Central memory CD8-positive, alpha-beta T cell (primary cell): ENCODE results near the gene SALL4.

ENCODE experiments used
- ATAC-seq: fragments of 150-1000 bp; cut with Tn5 transposase; replicated peaks from 2 replicates; pipeline ENCODE4 v1.10.0; 2022; ENCODE audit warnings: mild to moderate bottlenecking, moderate FRiP score, moderate number of reproducible peaks; ENCODE audit not compliant: poor library complexity, severe bottlenecking; ENCODE audit errors: extremely low read depth
- DNase-seq, 2 donors: peaks; one replicate each; pipeline ENCODE4 v3.0.0; 2021; ENCODE audit warnings: low spot score in 2 of 2
- H3K27ac Mint-ChIP-seq: one replicate; pipeline ENCODE4 v1.8.0; 2022; ENCODE audit warnings: low read depth, mild to moderate bottlenecking, moderate library complexity, mixed read lengths
- H3K27me3 Mint-ChIP-seq: one replicate; pipeline ENCODE4 v1.8.0; 2022; ENCODE audit warnings: mixed read lengths
- H3K36me3 Mint-ChIP-seq: one replicate; pipeline ENCODE4 v1.8.0; 2022; ENCODE audit warnings: mild to moderate bottlenecking, moderate library complexity, mixed read lengths; ENCODE audit not compliant: insufficient read depth
- H3K4me1 Mint-ChIP-seq: one replicate; pipeline ENCODE4 v1.8.0; 2022; ENCODE audit warnings: mixed read lengths
- H3K4me3 Mint-ChIP-seq: one replicate; pipeline ENCODE4 v1.8.0; 2022; ENCODE audit warnings: mild to moderate bottlenecking, moderate library complexity, mixed read lengths
- H3K9me3 Mint-ChIP-seq: one replicate; pipeline ENCODE4 v1.8.0; 2022; ENCODE audit warnings: mixed read lengths

Gene SALL4

DNA sequence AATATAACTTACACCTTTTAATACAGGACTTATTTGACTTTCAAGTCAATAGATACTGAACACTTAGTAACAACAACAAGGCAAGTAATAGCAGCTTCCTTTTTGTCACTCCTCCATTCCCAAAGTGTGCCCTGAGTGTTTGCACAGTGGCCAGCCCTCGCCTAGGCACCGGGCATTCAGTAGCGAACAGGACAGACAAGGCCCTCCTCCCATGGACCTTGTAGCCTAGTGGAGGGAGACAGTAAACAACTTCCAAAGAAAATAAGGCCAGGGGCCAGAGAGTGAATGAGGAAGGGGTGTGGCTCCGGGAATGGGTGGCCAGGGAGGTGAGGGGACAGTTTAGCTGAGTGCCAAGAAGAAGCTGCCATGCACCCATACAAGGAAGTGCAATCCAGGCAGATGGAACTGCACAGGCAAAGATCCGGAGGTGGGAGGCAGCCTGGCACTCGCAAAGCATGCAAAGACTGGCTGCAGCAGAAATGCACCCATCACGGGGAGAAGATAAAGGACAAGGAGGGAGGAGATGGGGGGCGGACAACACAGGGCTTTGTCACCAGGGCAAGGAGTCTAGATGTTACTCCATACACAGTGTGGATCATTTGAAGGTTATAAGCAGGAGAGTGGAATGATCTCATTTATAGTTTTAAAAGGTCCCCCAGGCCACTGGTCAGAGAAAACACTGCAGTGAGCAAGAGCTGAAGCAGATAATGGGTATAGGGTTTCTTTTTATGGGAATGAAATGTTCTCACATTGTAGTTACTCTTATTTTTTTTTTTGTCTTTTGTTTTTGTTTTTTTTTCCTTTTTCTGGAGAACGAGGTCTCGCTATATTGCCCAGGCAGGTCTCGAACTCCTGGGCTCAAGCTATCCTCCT lies 66.4 kb downstream of the SALL4 start:
- no peaks in the 10 kb centered on the region for H3K9me3 Mint-ChIP-seq
- H3K27ac Mint-ChIP-seq = no peak overlapping the region
- no peak for DNase-seq
- ATAC-seq = no peak
- no peak overlapping the region for H3K4me3 Mint-ChIP-seq
- no peaks in the 10 kb centered on the region for H3K36me3 Mint-ChIP-seq
- peaks cover 15% of the 10 kb centered on the region for H3K4me1 Mint-ChIP-seq
- no peaks in the 10 kb centered on the region for H3K27me3 Mint-ChIP-seq

DNA sequence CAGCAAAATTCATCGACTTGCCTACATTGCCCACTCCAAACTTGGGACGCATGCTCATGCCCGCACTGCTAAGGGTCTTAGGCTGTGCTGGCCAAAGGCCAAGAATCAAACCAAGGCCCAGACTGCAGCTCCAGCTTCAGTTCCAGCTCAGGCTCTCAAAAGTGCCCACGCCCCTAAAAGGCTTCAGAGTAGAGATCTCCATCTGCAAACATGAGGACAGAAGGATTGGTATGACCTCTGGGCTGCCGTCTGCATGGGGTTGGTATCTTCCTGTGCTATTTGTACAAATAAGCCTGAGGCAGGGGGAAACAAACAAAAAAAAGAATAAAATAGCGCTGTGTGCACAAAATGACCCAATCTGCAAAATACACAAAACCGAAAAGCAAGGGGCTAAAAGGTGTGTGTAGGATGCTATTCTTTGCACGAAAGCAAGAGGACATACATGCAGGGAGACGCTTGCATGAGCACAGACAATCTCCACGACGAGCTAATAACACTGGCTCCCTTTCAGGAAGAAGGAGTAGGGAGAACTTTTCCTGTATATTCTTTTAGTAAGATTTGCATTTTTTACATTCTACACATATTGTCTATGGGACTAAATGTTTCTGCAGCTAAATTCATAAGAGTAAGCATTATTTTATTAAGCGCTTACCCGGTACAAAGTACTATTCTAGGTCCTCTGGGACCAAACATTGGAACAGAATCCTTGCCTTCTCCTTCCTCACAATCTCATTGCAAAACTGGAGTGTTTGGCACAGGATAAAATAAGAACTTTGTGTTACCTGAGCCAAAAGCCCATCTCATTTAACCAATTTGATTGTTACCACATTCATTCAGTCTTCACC lies 67.2 kb downstream of the SALL4 start:
- DNase-seq (no peak), ATAC-seq (no peak)
- H3K4me3 Mint-ChIP-seq = no peak overlapping the region
- H3K27me3 Mint-ChIP-seq = no peaks in the 10 kb centered on the region
- H3K9me3 Mint-ChIP-seq = no peaks in the 10 kb centered on the region
- H3K4me1 Mint-ChIP-seq = peaks cover 15% of the 10 kb centered on the region
- H3K36me3 Mint-ChIP-seq = no peaks in the 10 kb centered on the region
- no peak overlapping the region for H3K27ac Mint-ChIP-seq

DNA sequence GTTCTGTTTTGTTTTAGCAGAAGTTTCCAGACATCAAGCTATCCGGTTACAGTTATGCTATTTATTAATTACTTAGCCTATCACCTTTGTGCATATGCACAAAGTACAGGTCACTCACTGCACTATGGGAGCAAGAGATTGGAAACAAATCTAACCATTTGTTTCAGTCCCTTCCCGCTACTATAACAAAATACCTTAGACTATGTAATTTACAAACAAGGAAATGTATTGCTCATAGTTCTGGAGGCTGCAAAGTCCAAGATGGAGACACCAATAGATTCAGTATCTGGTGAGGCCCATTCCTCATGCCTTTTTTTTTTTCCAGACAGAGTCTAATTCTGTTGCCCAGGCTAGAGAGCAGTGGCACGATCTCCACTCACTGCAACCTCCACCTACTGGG lies 69.3 kb downstream of the SALL4 start:
- no peak overlapping the region for H3K4me3 Mint-ChIP-seq
- H3K9me3 Mint-ChIP-seq = no peaks in the 10 kb centered on the region
- H3K27ac Mint-ChIP-seq = no peak overlapping the region
- ATAC-seq = no peak
- DNase-seq = no peak
- H3K27me3 Mint-ChIP-seq = no peaks in the 10 kb centered on the region
- peaks cover 2% of the 10 kb centered on the region for H3K36me3 Mint-ChIP-seq
- peaks cover 6% of the 10 kb centered on the region for H3K4me1 Mint-ChIP-seq
